22Rv1 (cell line): ENCODE data around the gene ZNF681.

Source experiments
- CTCF ChIP-seq: fragments of 450-650 bp; IDR thresholded peaks from 2 replicates; pipeline ENCODE4 v1.5.1; 2017; ENCODE audit warnings: mild to moderate bottlenecking
- ZFX ChIP-seq: fragments of 450-650 bp; IDR thresholded peaks from 2 replicates; pipeline ENCODE4 v1.6.1; 2017; ENCODE audit warnings: antibody characterized with exemption, borderline replicate concordance

GRCh38 chr19:23762884-23763711 is 4.4 kb upstream of the ZNF681 start:
- TF ChIP-seq CTCF: no peak
- no peak for TF ChIP-seq ZFX
